GM12875 (cell line): ENCODE measurements around the gene CNN2.
"Not testable (repeated sequence)": the region's sequence is repeated elsewhere in the genome, so short reads cannot be mapped to it uniquely, and the experiment has no call there.

ENCODE experiments used
- H3K4me3 ChIP-seq: one replicate; pipeline ENCODE4 v1.5.1; 2011; ENCODE audit warnings: low read depth, low read length, control low read depth
- TF ChIP-seq, protein P1 (sequence below): IDR thresholded peaks from 2 replicates; pipeline ENCODE4 v1.5.1; 2011; ENCODE audit warnings: low read depth, mild to moderate bottlenecking, control low read depth, inconsistent platforms, low read length, moderate library complexity, borderline replicate concordance; ENCODE audit not compliant: insufficient read depth

Gene CNN2

DNA sequence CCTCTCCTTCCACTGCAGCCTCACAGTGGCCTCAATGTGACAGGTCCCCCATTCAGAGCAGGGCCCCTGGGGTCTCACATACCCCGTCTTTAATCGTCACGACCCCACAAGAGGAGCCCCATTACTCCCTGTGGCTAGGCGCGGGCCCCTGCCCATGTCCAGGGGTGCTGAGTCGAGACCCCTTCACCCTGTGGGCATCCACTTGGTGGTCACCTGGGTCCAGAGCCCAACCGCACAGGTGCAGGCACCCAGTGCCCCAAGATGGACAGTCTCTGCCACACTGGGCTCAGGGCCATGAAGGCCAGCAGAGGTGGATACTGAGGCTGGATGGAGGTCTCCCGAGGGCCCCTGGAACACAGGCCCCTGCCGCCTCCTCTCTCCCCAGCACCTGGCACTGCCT, 8.5 kb upstream of the CNN2 start:
- TF ChIP-seq, protein P1, sequence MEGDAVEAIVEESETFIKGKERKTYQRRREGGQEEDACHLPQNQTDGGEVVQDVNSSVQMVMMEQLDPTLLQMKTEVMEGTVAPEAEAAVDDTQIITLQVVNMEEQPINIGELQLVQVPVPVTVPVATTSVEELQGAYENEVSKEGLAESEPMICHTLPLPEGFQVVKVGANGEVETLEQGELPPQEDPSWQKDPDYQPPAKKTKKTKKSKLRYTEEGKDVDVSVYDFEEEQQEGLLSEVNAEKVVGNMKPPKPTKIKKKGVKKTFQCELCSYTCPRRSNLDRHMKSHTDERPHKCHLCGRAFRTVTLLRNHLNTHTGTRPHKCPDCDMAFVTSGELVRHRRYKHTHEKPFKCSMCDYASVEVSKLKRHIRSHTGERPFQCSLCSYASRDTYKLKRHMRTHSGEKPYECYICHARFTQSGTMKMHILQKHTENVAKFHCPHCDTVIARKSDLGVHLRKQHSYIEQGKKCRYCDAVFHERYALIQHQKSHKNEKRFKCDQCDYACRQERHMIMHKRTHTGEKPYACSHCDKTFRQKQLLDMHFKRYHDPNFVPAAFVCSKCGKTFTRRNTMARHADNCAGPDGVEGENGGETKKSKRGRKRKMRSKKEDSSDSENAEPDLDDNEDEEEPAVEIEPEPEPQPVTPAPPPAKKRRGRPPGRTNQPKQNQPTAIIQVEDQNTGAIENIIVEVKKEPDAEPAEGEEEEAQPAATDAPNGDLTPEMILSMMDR: no peak
- H3K4me3 ChIP-seq: no peak overlapping the region

DNA sequence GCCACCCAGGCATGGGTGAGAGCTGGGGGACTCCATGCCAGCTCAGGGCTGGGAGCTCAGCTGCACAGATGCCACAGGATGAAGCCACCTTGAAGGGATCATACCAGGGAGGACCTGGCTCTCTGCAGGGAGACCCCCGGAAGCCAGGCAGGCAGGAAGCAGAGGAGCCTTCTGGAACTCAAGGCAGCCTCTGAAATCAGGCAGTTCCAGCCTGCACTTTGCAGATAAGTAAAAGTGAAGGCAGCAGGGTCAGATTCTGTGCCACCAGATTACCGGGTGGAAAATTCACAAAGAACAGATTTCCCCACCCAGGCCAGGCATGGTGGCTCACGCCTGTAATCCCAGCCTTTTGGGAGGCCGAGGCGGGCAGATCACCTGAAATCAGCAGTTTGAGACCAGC, 8.0 kb upstream of the CNN2 start:
- TF ChIP-seq, protein P1: no peak
- no peak overlapping the region for H3K4me3 ChIP-seq

DNA sequence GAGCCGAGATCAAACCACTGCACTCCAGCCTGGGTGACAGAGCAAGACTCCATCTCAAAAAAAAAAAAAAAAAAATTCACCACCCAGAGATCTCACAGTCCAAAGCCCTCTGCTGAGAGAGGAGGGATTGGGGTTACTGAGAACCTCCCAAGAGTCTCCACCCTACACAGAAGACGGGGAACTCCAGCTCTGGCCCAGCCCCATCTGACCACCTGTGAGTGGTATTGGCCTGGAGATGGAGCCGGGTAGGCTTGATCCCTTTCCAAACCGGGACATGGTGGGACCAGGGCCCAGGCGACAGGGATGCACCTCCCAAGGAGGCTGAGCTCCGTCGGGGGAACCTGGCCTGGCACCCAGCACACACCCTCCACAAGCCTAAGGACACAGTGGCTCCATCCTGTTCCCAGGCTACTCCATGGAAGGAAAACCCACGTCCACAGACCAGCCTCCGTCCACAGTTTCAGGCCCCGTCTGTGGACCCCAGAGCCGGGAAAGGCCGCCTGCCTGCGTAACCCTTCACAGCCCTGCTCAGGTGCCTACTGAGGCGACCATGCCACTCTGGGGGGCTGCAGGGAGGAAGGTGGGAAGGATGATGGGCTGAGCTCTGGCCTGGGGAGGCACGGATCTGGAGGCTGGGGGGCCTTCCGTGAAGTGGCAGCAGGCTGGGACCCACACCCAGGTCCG, 7.3 kb upstream of the CNN2 start:
- H3K4me3 ChIP-seq: peak overlapping the region; percentile 92
- TF ChIP-seq, protein P1: no peak

DNA sequence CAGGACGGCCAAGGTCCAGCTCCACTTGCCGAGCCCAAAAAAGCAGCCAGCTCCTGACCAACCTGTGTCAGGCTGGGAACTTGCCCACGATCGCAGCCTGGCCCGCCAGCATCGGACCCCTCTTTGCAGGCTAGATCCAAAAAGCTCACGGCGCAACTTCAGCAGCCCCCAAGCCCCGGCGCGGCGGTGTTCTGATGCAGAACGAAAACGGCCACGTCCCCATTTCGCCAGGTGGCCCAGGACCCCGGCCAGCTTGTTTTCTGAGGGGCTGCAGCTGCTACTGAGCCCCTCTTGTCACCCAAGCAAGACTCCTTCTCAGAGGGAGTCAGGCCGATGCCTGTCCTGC, 6.8 kb upstream of the CNN2 start:
- peak overlapping the region; percentile 92 for H3K4me3 ChIP-seq
- TF ChIP-seq, protein P1: no peak

DNA sequence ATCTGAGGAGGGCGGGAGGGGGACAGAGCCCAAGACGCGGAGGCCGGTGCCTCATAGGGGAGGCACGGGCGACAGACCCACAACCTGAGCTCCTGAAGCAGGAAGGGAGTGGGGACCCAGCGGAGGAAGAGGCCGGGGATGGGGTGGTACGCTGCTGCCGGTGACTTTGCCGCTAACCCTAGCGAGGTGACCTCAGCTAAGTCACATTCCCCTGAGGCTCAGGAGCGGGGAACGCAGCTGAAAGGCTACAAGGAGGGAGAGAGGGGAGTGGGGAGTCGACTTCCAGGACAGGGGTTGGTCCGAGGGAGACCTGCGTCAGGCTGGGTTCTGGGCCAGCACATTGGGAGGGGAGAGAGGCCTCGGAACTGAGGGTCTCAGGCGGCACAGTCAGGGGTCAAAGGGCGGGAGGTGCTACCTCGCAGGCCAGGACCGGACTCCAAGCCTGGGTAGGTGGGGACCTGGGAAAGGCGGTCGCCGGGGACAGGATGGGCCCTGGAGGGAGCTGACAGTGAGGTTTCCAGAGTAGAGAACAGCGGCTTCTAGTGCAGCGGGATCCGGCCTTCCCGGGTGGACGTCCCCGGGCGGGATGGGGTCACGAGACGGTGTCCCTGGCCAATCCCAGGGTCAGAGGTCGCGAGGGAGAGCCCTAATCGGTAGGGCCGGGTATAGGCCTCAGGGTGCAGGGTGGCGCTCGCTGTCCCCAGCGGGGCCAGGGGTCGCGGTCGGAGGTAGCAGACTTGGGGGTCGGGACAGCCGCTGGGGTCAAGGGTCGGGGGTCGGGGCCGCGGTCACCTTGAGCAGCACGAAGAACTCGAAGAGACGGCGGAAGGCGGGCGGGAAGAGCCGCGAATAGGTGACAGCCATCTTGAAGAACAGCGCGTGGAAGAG, 6.2 kb upstream of the CNN2 start:
- peak overlapping the region; percentile 92 for H3K4me3 ChIP-seq
- TF ChIP-seq, protein P1: no peak

DNA sequence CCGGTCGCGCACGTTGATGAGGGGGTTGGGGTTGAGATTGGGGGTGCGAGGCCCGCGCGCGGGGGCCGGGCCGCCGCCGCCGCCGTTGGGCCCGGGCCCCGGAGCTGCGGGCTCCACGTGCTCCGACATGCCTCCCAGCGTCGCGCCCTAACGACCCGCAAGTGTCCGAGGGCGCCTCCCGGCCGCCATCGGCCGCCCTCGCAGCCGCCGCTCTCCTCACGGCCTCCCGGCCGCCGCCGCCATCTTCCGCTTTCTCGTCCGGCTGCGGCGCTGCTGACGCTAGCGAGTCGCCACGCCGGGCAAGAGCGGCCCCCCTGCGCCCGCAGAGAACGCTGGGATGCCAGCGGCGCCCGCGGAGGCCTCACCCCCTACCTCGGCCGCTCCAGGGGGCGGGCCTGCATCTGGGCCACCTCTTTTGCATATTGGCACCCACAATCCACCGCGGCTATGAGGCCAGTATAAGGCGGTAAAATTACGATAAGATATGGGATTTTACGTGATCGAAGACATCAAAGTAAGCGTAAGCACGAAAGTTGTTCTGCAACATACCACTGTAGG, 5.5 kb upstream of the CNN2 start, which contains the start of gene TMEM259:
TMEM259 (minus strand) TSS at position 256 of the 558 bp plus-strand sequence; CDS start at position 129, 127 bp downstream.
- H3K4me3 ChIP-seq: peak within 1 kb of the TSS; percentile 92
- TF ChIP-seq, protein P1: no peak

DNA sequence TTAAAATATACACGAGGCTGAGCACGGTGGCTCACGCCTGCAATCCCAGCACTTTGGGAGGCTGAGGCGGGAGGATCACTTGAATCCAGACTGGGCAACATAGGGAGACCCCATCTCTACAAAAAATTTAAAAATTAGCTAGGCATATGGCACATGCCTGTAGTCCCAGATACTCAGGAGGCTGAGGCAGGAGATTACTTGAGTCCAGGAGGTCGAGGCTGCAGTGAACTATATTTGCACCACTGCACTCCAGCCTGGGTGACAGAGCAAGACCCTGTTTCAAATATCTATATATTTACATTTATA, 2.6 kb upstream of the CNN2 start:
- H3K4me3 ChIP-seq: not testable (repeated sequence)

DNA sequence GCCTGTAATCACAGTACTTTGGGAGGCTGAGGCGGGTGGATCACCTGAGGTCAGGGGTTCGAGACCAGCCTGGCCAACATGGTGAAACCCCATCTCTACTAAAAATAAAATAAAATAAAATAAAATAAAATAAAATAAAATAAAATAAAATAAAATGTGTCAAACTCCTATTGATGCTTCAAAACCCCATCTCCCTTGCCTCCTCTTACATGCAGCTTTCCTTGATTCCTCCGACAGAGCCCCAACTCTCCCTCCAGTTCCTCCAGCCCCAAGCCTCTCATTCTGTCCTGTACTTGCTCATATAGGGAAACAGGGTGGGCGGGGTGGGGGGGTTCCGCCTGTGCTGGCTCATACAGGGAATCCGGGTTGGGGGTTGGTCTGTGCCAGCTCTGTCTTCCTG, 1.3 kb upstream of the CNN2 start:
- not testable (repeated sequence) for H3K4me3 ChIP-seq
